SK-N-MC (cell line): Measurements from ENCODE around the gene MICOS13.

ENCODE experiments used
- EZH2 ChIP-seq: fragments of 200-600 bp; sonication (generic); IDR thresholded peaks from one replicate; pipeline ENCODE4 v1.6.1; 2017; ENCODE audit warnings: antibody characterized with exemption
- POLR2AphosphoS5 ChIP-seq: IDR thresholded peaks from 2 replicates; pipeline ENCODE4 v1.6.1; 2012; ENCODE audit warnings: mild to moderate bottlenecking, low read depth, low read length, borderline replicate concordance

GRCh38 chr19:5684694-5685430 lies 4.5 kb upstream of the MICOS13 start:
- TF ChIP-seq POLR2AphosphoS5 (no peak), EZH2 (no peak)
